HepG2 (cell line): Measurements from ENCODE around the gene TLDC2. TPM values are rescaled to one million over a fixed set of nuclear protein-coding genes. Genes with fewer than 3 reads are reported as not detected.

Experiments used
- EED ChIP-seq: sonication (generic); formaldehyde crosslinking; IDR thresholded peaks from 2 replicates; pipeline ENCODE4 v1.5.0; 2020; ENCODE audit warnings: mild to moderate bottlenecking, missing genetic modification reagents
- KAT8 ChIP-seq: IDR thresholded peaks from 2 replicates; pipeline ENCODE4 v1.6.1; 2016; ENCODE audit warnings: missing genetic modification reagents, missing compliant biosample characterization
- KLF11 ChIP-seq: IDR thresholded peaks from 2 replicates; pipeline ENCODE4 v1.6.1; 2016; ENCODE audit warnings: missing compliant biosample characterization
- MED13 ChIP-seq: sonication (generic); formaldehyde crosslinking; IDR thresholded peaks from 2 replicates; pipeline ENCODE4 v1.5.0; 2020; ENCODE audit warnings: missing genetic modification reagents
- PBX2 ChIP-seq: IDR thresholded peaks from 2 replicates; pipeline ENCODE4 v1.6.1; 2016; ENCODE audit warnings: control low read depth
- STAT6 ChIP-seq: sonication (generic); formaldehyde crosslinking; IDR thresholded peaks from 2 replicates; pipeline ENCODE4 v1.4.0; 2020; ENCODE audit warnings: missing genetic modification reagents, mild to moderate bottlenecking, borderline replicate concordance
- ZBTB44 ChIP-seq: sonication (generic); formaldehyde crosslinking; IDR thresholded peaks from 2 replicates; pipeline ENCODE4 v1.4.0; 2020; ENCODE audit warnings: missing genetic modification reagents
- ZNF138 ChIP-seq: sonication (generic); formaldehyde crosslinking; IDR thresholded peaks from 2 replicates; pipeline ENCODE4 v1.5.0; 2020; ENCODE audit warnings: mild to moderate bottlenecking, low read depth, missing genetic modification reagents
- ZNF264 ChIP-seq: sonication (generic); formaldehyde crosslinking; IDR thresholded peaks from 2 replicates; pipeline ENCODE4 v1.4.0; 2020; ENCODE audit warnings: missing genetic modification reagents
- ZNF512 ChIP-seq: sonication (generic); formaldehyde crosslinking; IDR thresholded peaks from 2 replicates; pipeline ENCODE4 v1.4.0; 2020; ENCODE audit warnings: mild to moderate bottlenecking, missing genetic modification reagents
- ZNF646 ChIP-seq: sonication (generic); formaldehyde crosslinking; IDR thresholded peaks from 2 replicates; pipeline ENCODE4 v1.9.0; 2021; ENCODE audit warnings: mild to moderate bottlenecking, missing genetic modification reagents
- ZSCAN31 ChIP-seq: sonication (generic); formaldehyde crosslinking; IDR thresholded peaks from 2 replicates; pipeline ENCODE4 v1.5.0; 2020; ENCODE audit warnings: low read depth, mild to moderate bottlenecking, missing genetic modification reagents
- polyA plus RNA-seq, 8 experiments: library from polyadenylated mRNA; depleted of rRNA in 3 of 8; stranded (reverse) in 7 of 8; unstranded in 1 of 8; fragments of >200 nt; fragmentation: Illumina TruSeq in 4 of 8; extraction: Trizol in 4 of 8; gene quantifications; 2 replicates each; pipeline versions ENCODE4 v1.2.1 to v1.2.3, GENCODE V29; 2011 to 2016; ENCODE audit warnings: low read depth in 4 of 8, missing spikeins in 1 of 8, mixed read lengths in 1 of 8; ENCODE audit not compliant: insufficient read depth in 1 of 8
- total RNA-seq, 5 experiments: library from RNA; depleted of rRNA; stranded (reverse); fragments of >200 nt; fragmentation: Illumina TruSeq; extraction: Trizol; gene quantifications; 2 replicates each; pipeline ENCODE4 v1.2.3, GENCODE V29; 2016; ENCODE audit warnings: low read depth in 1 of 5
- TF ChIP-seq, protein P1 (sequence below): IDR thresholded peaks from 2 replicates; pipeline ENCODE4 v1.6.1; 2016; ENCODE audit warnings: mild to moderate bottlenecking

The TLDC2 gene
- total and polyA plus RNA-seq, 2 of the 13 experiments (the other 11 are each of a cell fraction or from before 2014, with no cell fraction given), result 1.5 to 1.6 TPM

DNA sequence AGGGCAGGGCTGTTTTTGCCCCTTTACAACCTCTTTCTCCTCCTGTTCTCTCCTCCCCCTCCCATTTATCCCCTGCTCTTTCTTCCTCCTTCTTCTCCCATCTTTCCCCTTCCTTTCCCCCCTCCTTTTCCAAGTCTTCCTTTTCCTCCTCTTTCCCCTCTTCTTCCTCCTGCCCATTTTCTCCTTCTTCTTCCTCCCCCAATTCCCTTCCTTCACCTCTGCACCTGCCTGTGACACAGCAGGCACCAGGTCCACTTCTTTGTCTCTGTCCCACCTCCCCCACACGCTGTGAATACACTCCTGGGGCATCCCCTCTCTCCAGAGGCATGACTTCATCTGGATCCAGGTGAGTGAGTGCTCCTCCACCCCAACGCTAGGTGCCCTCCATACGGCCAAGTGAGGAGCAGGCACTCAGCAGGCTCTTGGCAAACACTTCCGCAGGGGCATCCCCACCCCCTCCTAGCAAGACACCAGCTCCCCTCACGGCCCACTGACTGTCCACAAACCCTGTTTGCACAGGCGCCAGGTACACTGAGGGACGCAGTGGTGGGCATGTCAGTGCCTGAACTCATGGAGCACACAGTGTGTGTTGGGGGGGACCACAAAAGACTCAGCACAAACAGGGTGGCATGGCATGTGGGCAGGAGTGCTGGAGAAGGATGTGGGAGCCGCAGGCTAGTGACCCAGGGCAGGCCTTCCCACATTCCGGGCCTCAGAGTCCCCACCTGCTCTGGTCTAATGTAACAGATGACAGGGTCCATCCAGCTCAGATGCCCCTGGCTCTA, 10.7 kb upstream of the TLDC2 start (continued):
- 0 out of 2 replicates have a peak, but pooled peaks have one; percentile 20 for TF ChIP-seq PBX2 (CRISPR knock-in tag)
- TF ChIP-seq ZSCAN31 (CRISPR knock-in tag), result peak; percentile 35; the same call in 1 of the 2 replicates
- no peak for TF ChIP-seq KLF11
- no peak for TF ChIP-seq STAT6
- peak; percentile 96 for TF ChIP-seq ZNF512
- TF ChIP-seq MED13 (CRISPR knock-in tag), result no peak
- TF ChIP-seq EED, result peak; percentile 82; the same call in 1 of the 2 replicates
- no peak for TF ChIP-seq ZBTB44 (CRISPR knock-in tag)
- no peak for TF ChIP-seq ZNF138 (CRISPR knock-in tag)
- no peak for TF ChIP-seq KAT8 (CRISPR knock-in tag)
- TF ChIP-seq, protein P1, sequence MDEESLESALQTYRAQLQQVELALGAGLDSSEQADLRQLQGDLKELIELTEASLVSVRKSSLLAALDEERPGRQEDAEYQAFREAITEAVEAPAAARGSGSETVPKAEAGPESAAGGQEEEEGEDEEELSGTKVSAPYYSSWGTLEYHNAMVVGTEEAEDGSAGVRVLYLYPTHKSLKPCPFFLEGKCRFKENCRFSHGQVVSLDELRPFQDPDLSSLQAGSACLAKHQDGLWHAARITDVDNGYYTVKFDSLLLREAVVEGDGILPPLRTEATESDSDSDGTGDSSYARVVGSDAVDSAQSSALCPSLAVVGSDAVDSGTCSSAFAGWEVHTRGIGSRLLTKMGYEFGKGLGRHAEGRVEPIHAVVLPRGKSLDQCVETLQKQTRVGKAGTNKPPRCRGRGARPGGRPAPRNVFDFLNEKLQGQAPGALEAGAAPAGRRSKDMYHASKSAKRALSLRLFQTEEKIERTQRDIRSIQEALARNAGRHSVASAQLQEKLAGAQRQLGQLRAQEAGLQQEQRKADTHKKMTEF (CRISPR knock-in tag), result no peak
- no peak for TF ChIP-seq ZNF646 (CRISPR knock-in tag)
- no peak for TF ChIP-seq ZNF264
